ENCODE data around the gene FBP2. TPM values are rescaled to one million over a fixed set of nuclear protein-coding genes. Genes with fewer than 3 reads are reported as not detected.

Gene FBP2
- total RNA-seq, 1 experiment from 2014 or later, result not detected

GRCh38 chr9:94568250-94568889 is 25.3 kb downstream of the FBP2 start:
- Mint-ChIP-seq H3K27ac (no peak overlapping the region), H3K36me3 (peaks cover 18% of the 10 kb centered on the region), H3K9me3 (peaks cover 11% of the 10 kb centered on the region), H3K4me3 (no peak overlapping the region), H3K27me3 (ENCODE audit: low read depth) (peaks cover 6% of the 10 kb centered on the region), H3K4me1 (peaks cover 14% of the 10 kb centered on the region)
- ATAC-seq (no peak), DNase-seq (ENCODE audit: low spot score) (no peak)
- TF ChIP-seq FOXK1 (CRISPR knock-in tag; IDR thresholded peaks at IDR 0.05), result no peak
- TF ChIP-seq ZNF263 (CRISPR knock-in tag; IDR thresholded peaks at IDR 0.05; ENCODE audit: low read depth), result no peak
- TF ChIP-seq ZBTB43 (CRISPR knock-in tag; IDR thresholded peaks at IDR 0.05), result no peak
- no peak for TF ChIP-seq RELA (CRISPR knock-in tag; IDR thresholded peaks at IDR 0.05; ENCODE audit: borderline replicate concordance)
- TF ChIP-seq ZNF532 (CRISPR knock-in tag; IDR thresholded peaks at IDR 0.05; ENCODE audit: borderline replicate concordance), result no peak
- no peak for TF ChIP-seq E2F4 (CRISPR knock-in tag; IDR thresholded peaks at IDR 0.05; ENCODE audit: borderline replicate concordance, low read depth)
- no peak for TF ChIP-seq USF1 (CRISPR knock-in tag; IDR thresholded peaks at IDR 0.05)
- no peak for TF ChIP-seq ATF1 (CRISPR knock-in tag; IDR thresholded peaks at IDR 0.05)
- TF ChIP-seq AFF4 (CRISPR knock-in tag; IDR thresholded peaks at IDR 0.05; ENCODE audit: borderline replicate concordance), result no peak
- no peak for TF ChIP-seq JAZF1 (CRISPR knock-in tag; IDR thresholded peaks at IDR 0.05)
- no peak for TF ChIP-seq TEAD4 (CRISPR knock-in tag; IDR thresholded peaks at IDR 0.05)
- TF ChIP-seq USF2 (CRISPR knock-in tag; IDR thresholded peaks at IDR 0.05), result no peak
- TF ChIP-seq SMAD4 (CRISPR knock-in tag; IDR thresholded peaks at IDR 0.05), result no peak
- TF ChIP-seq EMX1 (CRISPR knock-in tag; IDR thresholded peaks at IDR 0.05), result no peak
- no peak for TF ChIP-seq NR3C1 (CRISPR knock-in tag; conservative IDR thresholded peaks at IDR 0.05; ENCODE audit: low read depth)
- no peak for TF ChIP-seq GTF2I (CRISPR knock-in tag; conservative IDR thresholded peaks at IDR 0.05)
- TF ChIP-seq MLX (CRISPR knock-in tag; IDR thresholded peaks at IDR 0.05), result no peak
- TF ChIP-seq TCF7 (CRISPR knock-in tag; IDR thresholded peaks at IDR 0.05; ENCODE audit: low read depth), result no peak
- TF ChIP-seq SP1 (CRISPR knock-in tag; conservative IDR thresholded peaks at IDR 0.05), result no peak
- no peak for TF ChIP-seq ZBTB21 (CRISPR knock-in tag; IDR thresholded peaks at IDR 0.05; ENCODE audit: borderline replicate concordance)
- ChIA-PET CTCF (interaction anchor here (0.5 kb wide), 1 partner anchor 1460 kb away, joined by 5 read pairs; no protein-coding TSS in a partner anchor), POLR2A (interaction anchor here (0.5 kb wide), 1 partner anchor 114 kb away, joined by 8 read pairs; no protein-coding TSS in a partner anchor)

Measured in WTC11 (cell line).